ENCODE data around the gene KLHL22. TPM values are rescaled to one million over a fixed set of nuclear protein-coding genes. Genes with fewer than 3 reads are reported as not detected.

The KLHL22 gene
- total and polyA plus RNA-seq, 2 of the 8 experiments (the other 6 are each of a cell fraction or from before 2014, with no cell fraction given): 9.4 to 16.2 TPM

- TF ChIP-seq BACH1 (IDR thresholded peaks at IDR 0.05; ENCODE audit: low read length) (no peak), HDAC2 (IDR thresholded peaks at IDR 0.05; ENCODE audit: borderline replicate concordance in 1 of 2, low read depth in 2 of 2, low read length in 2 of 2) (no peak)
These were observed 98.1 kb downstream of the KLHL22 start (continued) for GRCh38 chr22:20397498-20397897.

All from H1 (cell line).